ENCODE data around the gene PKMYT1.

Gene PKMYT1

DNA sequence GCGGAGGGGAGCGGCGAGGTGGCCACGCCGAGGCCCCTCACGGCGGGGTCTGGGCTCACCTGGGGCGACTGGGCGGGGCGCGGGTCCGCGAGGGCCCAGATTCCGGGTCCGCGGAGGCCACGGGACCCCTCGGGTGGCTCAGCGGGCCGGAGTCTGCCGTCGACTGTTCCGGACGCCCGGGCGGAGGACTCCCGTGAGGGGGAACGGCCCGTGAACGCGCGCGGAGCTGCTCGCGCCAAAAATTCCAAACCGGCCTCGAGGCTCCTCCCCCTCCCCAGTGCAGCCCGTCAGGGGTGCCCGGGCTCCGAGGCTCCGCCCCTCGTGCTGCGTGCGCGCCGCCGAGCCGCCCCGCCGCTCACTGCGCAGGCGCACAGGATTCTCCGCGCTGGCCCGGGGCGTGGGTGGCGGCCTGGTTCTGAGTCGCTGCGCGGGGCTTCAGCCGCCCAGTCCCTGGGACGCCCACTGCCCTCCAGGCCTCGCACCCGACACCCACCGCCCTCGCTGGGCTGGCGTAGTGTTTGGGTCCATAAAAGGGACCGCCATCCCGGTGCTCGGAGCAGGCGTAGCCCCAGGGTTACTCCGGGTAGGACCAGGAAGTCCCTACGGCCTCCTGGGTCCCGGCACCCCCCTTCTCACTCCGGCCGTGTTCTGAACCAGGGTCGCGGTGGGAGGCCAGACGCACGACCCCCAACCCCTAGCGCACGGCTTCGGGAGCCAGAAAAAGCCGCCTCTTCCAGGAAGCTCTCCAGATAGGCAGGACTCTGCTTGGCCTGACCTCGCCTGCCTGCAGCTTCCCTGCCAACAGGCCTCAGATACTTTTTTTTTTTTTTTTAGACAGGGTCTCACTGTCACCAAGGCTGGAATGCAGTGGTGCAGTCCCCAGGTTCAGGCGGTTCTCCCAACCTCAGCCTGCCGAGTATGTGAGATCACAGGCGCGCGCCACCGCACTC is at the start of gene PKMYT1:
PKMYT1 (minus strand) TSS at position 220 of the 950 bp plus-strand sequence. CDS start 789 bp downstream, outside the sequence.
- peak; percentile 79 for DNase-seq (ENCODE audit: low spot score)
- FAIRE-seq: no peak

GRCh38 chr16:3029491-3030221 is 49.4 kb upstream of the PKMYT1 start:
- FAIRE-seq: no peak
- DNase-seq (ENCODE audit: low spot score): no peak

- FAIRE-seq (no peak), DNase-seq (ENCODE audit: low spot score) (no peak)
Measured at GRCh38 chr16:3028716-3029319, 48.6 kb upstream of the PKMYT1 start.

- DNase-seq (ENCODE audit: low spot score): peak; percentile 61
- no peak for FAIRE-seq
Measured at GRCh38 chr16:3027983-3028715, 47.9 kb upstream of the PKMYT1 start.

DNA sequence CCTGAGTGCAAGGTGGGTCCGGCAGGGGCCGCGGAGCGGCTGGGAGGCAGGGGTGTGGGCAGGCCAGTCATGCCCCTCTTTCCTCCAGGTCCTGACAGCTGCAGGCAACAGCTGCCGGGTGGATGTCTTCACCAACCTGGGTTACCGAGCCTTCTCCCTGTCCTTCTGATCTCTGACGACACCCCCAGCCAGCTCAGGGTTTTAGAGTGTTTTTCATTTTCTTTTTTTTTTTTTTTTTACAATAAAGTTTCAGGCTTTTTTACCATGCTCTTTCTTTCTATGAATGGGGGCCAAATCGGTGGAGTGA is 47.2 kb upstream of the PKMYT1 start:
- DNase-seq (ENCODE audit: low spot score): no peak
- FAIRE-seq: no peak

DNA sequence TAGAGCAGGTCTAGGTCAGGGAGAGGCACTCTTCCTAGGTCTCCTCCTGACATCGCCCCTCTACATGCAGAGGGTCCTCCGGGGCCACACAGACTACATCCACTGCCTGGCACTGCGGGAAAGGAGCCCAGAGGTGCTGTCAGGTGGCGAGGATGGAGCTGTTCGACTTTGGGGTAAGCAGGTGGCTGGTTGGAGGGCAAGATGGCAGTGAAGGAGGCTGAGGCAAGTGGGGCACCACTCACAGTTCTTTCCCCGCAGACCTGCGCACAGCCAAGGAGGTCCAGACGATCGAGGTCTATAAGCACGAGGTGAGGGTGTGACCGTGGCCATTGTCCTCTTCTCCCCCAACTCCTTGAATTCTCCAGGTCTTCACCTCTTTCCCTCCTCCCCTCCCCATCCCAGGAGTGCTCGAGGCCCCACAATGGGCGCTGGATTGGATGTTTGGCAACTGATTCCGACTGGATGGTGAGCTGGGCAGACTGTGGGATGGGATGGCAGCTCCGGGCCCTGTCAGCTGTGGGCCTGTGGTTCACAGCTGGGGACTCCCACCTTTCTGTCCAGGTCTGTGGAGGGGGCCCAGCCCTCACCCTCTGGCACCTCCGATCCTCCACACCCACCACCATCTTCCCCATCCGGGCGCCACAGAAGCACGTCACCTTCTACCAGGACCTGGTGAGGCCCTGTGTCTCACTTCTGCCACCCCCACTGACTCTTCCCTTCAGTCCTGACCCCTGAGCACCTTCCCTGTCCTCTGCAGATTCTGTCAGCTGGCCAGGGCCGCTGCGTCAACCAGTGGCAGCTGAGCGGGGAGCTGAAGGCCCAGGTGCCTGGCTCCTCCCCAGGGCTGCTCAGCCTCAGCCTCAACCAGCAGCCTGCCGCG is 46.6 kb upstream of the PKMYT1 start:
- no peak for FAIRE-seq
- DNase-seq (ENCODE audit: low spot score): no peak

GRCh38 chr16:3026003-3026378 is 45.7 kb upstream of the PKMYT1 start:
- no peak for DNase-seq (ENCODE audit: low spot score)
- FAIRE-seq: no peak

GRCh38 chr16:3025032-3026002 is 45.1 kb upstream of the PKMYT1 start:
- DNase-seq (ENCODE audit: low spot score): no peak
- FAIRE-seq: no peak

- FAIRE-seq (peak; percentile 75), DNase-seq (ENCODE audit: low spot score) (peak; percentile 98)
Measured at GRCh38 chr16:3023669-3024478, 43.6 kb upstream of the PKMYT1 start, which contains the start of the genes HCFC1R1 and THOC6. Gene HCFC1R1, minus strand, starts transcription at chr16:3023942. Its CDS starts 1 bp downstream, at chr16:3023941. Gene THOC6, plus strand, starts transcription at chr16:3024035. Its CDS starts 292 bp downstream, at chr16:3024327.

DNA sequence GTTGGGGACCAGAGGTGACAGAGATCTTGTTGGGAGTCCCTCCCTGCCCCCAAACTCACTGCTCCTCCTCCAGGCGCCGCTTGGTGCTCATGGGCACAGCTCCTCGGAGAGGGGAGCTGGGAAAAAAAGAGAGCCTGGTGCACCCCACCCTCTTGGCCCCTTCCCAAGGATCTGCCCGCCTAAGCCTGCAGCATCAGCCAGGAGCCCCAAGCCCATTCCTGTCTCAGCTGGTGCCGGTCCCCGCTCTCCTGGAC is 43.1 kb upstream of the PKMYT1 start:
- FAIRE-seq (peak; percentile 59), DNase-seq (ENCODE audit: low spot score) (peak; percentile 93)

DNA sequence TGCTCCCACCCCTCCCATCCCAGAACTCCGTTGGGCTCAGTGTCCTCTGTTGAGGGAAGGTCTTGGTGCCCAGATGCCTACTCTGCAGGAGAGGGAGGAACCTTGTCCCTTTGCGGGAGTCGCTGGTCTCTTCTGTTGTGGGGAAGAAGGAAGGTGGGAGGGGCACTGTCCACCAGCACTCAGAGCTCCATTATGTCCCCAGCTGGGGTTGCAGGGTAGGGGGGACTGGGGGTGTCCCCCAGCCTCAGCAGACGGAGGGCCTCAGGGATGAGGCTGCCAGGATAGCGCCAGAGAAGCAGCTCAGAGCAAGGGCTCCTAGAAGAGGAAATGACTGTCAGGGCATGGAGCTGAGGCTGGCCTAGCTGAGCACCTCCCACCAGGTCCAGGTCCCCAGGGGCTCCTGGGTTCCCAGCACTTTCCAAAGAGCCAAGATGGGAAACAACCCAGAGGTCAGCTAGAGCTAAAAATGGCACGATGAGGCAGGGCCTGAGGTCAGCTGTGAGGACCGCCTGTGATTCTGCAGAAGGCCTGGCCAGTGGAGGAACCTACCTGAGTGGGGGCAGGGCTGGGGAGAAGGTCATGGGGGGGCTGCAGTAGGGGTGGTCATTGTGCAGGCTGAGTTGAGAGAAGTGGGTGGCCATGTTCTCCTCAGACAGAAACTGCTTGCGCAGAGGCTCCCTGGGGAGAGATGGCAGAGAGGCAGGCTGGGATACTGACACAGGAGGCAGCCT is 42.6 kb upstream of the PKMYT1 start:
- DNase-seq (ENCODE audit: low spot score): no peak
- no peak for FAIRE-seq

DNA sequence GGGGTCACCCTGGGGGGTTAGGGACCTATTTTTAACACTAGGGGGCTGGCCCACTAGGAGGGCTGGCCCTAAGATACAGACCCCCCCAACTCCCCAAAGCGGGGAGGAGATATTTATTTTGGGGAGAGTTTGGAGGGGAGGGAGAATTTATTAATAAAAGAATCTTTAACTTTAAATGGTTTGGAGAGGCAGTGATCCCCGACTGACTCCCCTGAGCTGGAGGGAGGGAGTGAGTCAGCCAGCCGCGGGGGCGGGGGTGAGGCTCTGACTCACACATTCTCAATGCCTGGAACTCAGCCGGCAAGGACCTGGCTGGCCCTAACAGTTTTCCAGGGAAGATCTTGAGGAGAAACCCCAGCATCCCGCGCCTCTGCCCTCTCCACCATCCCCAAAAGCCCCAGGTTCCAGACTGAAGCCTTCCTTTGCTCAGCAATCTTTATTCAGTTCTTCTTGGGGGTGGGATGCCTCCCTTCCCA is 42.0 kb upstream of the PKMYT1 start:
- FAIRE-seq: no peak
- peak; percentile 93 for DNase-seq (ENCODE audit: low spot score)

GRCh38 chr16:3021449-3022207 is 41.4 kb upstream of the PKMYT1 start:
- FAIRE-seq: peak; percentile 93
- peak; percentile 97 for DNase-seq (ENCODE audit: low spot score)

- FAIRE-seq: peak; percentile 71
- peak; percentile 95 for DNase-seq (ENCODE audit: low spot score)
Measured at GRCh38 chr16:3020604-3021448, 40.6 kb upstream of the PKMYT1 start.

- FAIRE-seq: no peak
- peak; percentile 66 for DNase-seq (ENCODE audit: low spot score)
Measured at GRCh38 chr16:3020247-3020603, 40.0 kb upstream of the PKMYT1 start, which contains the start of gene TNFRSF12A. Gene TNFRSF12A, plus strand, starts transcription at chr16:3020368. Its CDS starts 30 bp downstream, at chr16:3020398.

All from RCC 7860 (cell line).